Measurements from ENCODE around the gene PDE3A. TPM values are rescaled to one million over a fixed set of nuclear protein-coding genes. Genes with fewer than 3 reads are reported as not detected.

Gene PDE3A
- total RNA-seq, 3 donors from 2014 or later, result 7.0 to 11.5 (median 9.4) TPM

DNA sequence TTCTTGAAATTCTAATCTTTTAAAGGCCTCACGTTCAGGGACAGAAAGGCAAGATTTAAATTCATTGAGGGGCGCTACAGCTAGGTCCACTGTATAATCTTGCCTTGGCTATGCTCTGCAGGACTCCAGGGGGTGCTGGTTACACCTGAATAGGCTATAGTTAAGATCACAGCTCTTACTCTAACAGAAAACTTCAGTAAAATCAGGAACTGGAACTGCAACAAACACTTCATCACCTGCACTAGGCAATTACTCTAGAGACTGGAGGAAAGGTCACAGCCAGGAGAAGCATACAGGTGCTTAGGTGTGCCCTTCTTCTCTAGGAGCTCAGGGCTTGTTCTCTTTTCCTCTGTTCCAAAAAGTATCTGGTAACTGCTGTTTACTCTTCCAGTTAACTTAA is 347.7 kb downstream of the PDE3A start:
- Histone ChIP-seq H3K27ac (no peak overlapping the region), H3K9me3 (no peaks in the 10 kb centered on the region), H3K36me3 (no peaks in the 10 kb centered on the region), H3K4me1 (no peaks in the 10 kb centered on the region), H3K27me3 (no peaks in the 10 kb centered on the region), H3K4me3 (no peak overlapping the region)
- intact Hi-C loops (cut with DNase I; ENCODE audit: low total_unique reads), result no loop called here
- TF ChIP-seq POLR2A (IDR thresholded peaks at IDR 0.05) (no peak), CTCF (IDR thresholded peaks at IDR 0.05) (no peak), POLR2AphosphoS5 (IDR thresholded peaks at IDR 0.05) (no peak)
- DNase-seq (ENCODE audit: low spot score in 2 of 2), result no peak

GRCh38 chr12:20716985-20717384 is 348.6 kb downstream of the PDE3A start:
- Histone ChIP-seq H3K4me1 (no peaks in the 10 kb centered on the region), H3K9me3 (no peaks in the 10 kb centered on the region), H3K36me3 (no peaks in the 10 kb centered on the region), H3K27ac (no peak overlapping the region), H3K27me3 (no peaks in the 10 kb centered on the region), H3K4me3 (no peak overlapping the region)
- intact Hi-C loops (cut with DNase I; ENCODE audit: low total_unique reads), result no loop called here
- DNase-seq (ENCODE audit: low spot score in 2 of 2), result no peak
- TF ChIP-seq CTCF (IDR thresholded peaks at IDR 0.05), result no peak
- no peak for TF ChIP-seq POLR2A (IDR thresholded peaks at IDR 0.05)
- TF ChIP-seq POLR2AphosphoS5 (IDR thresholded peaks at IDR 0.05), result no peak

DNA sequence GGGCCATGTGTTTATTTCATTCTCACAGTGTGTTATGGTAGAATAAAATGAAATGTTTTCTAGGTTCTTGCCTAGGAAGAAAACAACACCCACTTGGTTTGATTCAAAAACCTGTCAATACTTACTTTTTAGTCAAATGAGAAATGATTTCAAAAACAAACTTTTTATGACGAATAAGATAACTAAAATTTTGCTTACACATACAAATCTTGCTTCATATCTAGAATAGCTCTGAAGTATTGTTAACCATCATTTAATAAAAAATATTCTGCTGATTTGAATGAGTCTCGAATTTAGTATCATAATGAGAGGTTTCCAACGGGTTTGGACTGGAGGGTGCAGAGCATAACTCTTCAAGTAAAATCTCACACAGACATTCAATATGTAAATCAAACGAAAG is 350.0 kb downstream of the PDE3A start:
- Histone ChIP-seq H3K36me3 (no peaks in the 10 kb centered on the region), H3K9me3 (no peaks in the 10 kb centered on the region), H3K4me1 (no peaks in the 10 kb centered on the region), H3K4me3 (no peak overlapping the region), H3K27me3 (no peaks in the 10 kb centered on the region), H3K27ac (no peak overlapping the region)
- TF ChIP-seq POLR2A (IDR thresholded peaks at IDR 0.05) (no peak), CTCF (IDR thresholded peaks at IDR 0.05) (no peak), POLR2AphosphoS5 (IDR thresholded peaks at IDR 0.05) (no peak)
- DNase-seq (ENCODE audit: low spot score in 2 of 2), result no peak
- intact Hi-C loops (cut with DNase I; ENCODE audit: low total_unique reads), result loop anchor here (2.0 kb wide), 1 partner anchor 37 kb away; no protein-coding TSS in a partner anchor

DNA sequence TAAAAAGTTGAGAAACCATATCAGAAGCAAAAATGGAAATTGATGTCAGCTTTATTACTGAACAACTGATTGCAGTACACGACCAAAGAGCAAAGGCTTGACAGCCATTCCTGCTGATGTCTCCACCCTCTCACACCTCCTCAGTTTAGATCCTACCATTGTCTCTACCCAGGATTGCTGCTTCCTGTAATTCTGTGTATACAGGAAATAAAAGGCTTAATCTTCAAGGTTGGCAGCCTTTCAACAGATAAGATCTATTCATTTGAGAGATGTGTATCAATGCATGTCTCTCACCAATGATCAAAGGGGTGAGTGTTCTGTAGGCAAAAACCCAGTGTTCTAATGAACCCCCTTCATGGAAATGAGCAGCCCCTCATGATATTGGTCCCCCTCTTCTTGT is 353.8 kb downstream of the PDE3A start:
- H3K27me3 ChIP-seq, result no peaks in the 10 kb centered on the region
- no peak for DNase-seq (ENCODE audit: low spot score in 2 of 2)
- intact Hi-C loops (cut with DNase I; ENCODE audit: low total_unique reads), result no loop called here
- no peaks in the 10 kb centered on the region for H3K36me3 ChIP-seq
- H3K4me3 ChIP-seq, result no peak overlapping the region
- TF ChIP-seq POLR2A (IDR thresholded peaks at IDR 0.05) (no peak), CTCF (IDR thresholded peaks at IDR 0.05) (no peak), POLR2AphosphoS5 (IDR thresholded peaks at IDR 0.05) (no peak)
- H3K27ac ChIP-seq, result no peak overlapping the region
- no peaks in the 10 kb centered on the region for H3K9me3 ChIP-seq
- no peaks in the 10 kb centered on the region for H3K4me1 ChIP-seq

DNA sequence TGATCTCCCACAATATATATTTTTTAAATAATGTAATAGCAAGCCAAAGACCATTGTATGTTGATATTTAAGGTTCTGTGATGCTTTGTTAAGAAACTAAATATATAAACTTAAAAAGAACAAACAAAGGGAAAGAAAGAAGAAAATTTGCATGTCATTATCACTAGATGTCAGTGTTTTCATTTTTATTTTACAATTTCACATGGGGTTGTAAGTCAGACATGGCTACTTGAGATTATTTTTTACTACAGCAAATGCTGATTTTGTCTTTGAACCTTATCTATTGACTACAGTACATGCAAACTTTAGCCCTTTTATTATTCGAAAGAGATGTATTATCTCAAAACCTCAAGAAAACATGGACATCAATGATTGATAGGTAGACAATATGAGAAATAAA is 362.9 kb downstream of the PDE3A start:
- no peak for DNase-seq (ENCODE audit: low spot score in 2 of 2)
- TF ChIP-seq POLR2A (IDR thresholded peaks at IDR 0.05) (no peak), CTCF (IDR thresholded peaks at IDR 0.05) (no peak), POLR2AphosphoS5 (IDR thresholded peaks at IDR 0.05) (no peak)
- H3K4me1 ChIP-seq, result no peaks in the 10 kb centered on the region
- no peak overlapping the region for H3K4me3 ChIP-seq
- no peaks in the 10 kb centered on the region for H3K9me3 ChIP-seq
- H3K27ac ChIP-seq, result no peak overlapping the region
- no peaks in the 10 kb centered on the region for H3K27me3 ChIP-seq
- H3K36me3 ChIP-seq, result no peaks in the 10 kb centered on the region
- intact Hi-C loops (cut with DNase I; ENCODE audit: low total_unique reads), result no loop called here

Data from breast epithelium (tissue), 4 donors.